K562 (cell line): ENCODE results near the gene RAP2B. TPM values are rescaled to one million over a fixed set of nuclear protein-coding genes. Genes with fewer than 3 reads are reported as not detected.

Experiments
- ATF7 ChIP-seq: fragments of 450-650 bp; IDR thresholded peaks from 2 replicates; pipeline ENCODE4 v1.7.1; 2014; ENCODE audit warnings: mild to moderate bottlenecking, moderate library complexity
- CREB3 ChIP-seq: fragments of 450-650 bp; conservative IDR thresholded peaks from 2 replicates; pipeline ENCODE4 v1.6.1; 2016; ENCODE audit warnings: missing genetic modification characterization, low read depth, mild to moderate bottlenecking, missing compliant biosample characterization, moderate library complexity
- FOXJ2 ChIP-seq: fragments of 200-800 bp; sonication (Bioruptor generic); IDR thresholded peaks from 2 replicates; pipeline ENCODE4 v1.6.1; 2016; ENCODE audit warnings: missing genetic modification characterization, missing compliant biosample characterization
- KLF13 ChIP-seq: fragments of 450-650 bp; IDR thresholded peaks from 2 replicates; pipeline ENCODE4 v1.6.1; 2016; ENCODE audit warnings: missing genetic modification characterization, low read depth, mild to moderate bottlenecking, missing compliant biosample characterization, moderate library complexity, borderline replicate concordance
- L3MBTL2 ChIP-seq: fragments of 450-650 bp; IDR thresholded peaks from 2 replicates; pipeline ENCODE4 v1.6.1; 2016; ENCODE audit warnings: mild to moderate bottlenecking, moderate library complexity
- LCOR ChIP-seq: sonication (generic); formaldehyde crosslinking; IDR thresholded peaks from 2 replicates; pipeline ENCODE4 v1.8.0; 2022; ENCODE audit warnings: mild to moderate bottlenecking, missing genetic modification reagents
- MCM2 ChIP-seq: fragments of 450-650 bp; IDR thresholded peaks from 2 replicates; pipeline ENCODE4 v1.6.1; 2017; ENCODE audit warnings: low read depth, mild to moderate bottlenecking
- MECOM ChIP-seq: fragments of 250-450 bp; sonication (Bioruptor Pico); IDR thresholded peaks from 2 replicates; pipeline ENCODE4 v1.8.0; 2022; ENCODE audit warnings: inconsistent platforms
- NCOR1 ChIP-seq: fragments of 450-650 bp; IDR thresholded peaks from 2 replicates; pipeline ENCODE4 v1.6.1; 2016; ENCODE audit warnings: mild to moderate bottlenecking, moderate library complexity
- RB1 ChIP-seq: fragments of 450-650 bp; IDR thresholded peaks from 2 replicates; pipeline ENCODE4 v1.6.1; 2017; ENCODE audit warnings: low read depth, mild to moderate bottlenecking
- RBM14 ChIP-seq: fragments of 200-400 bp; formaldehyde crosslinking; IDR thresholded peaks from 2 replicates; pipeline ENCODE4 v1.6.1; 2018; ENCODE audit warnings: low read depth, mild to moderate bottlenecking, low read length, moderate library complexity, borderline replicate concordance; ENCODE audit not compliant: insufficient read depth
- RNF219 ChIP-seq: fragments of 250-450 bp; sonication (Bioruptor Pico); IDR thresholded peaks from 2 replicates; pipeline ENCODE4 v1.5.0; 2022; ENCODE audit warnings: mild to moderate bottlenecking
- SMC3 ChIP-seq: conservative IDR thresholded peaks from 2 replicates; pipeline ENCODE4 v1.6.1; 2011; ENCODE audit warnings: low read depth, low read length, improper control_type of control experiment; ENCODE audit not compliant: insufficient read depth
- SNRNP70 ChIP-seq: fragments of 200-400 bp; formaldehyde crosslinking; optimal IDR thresholded peaks from 2 replicates; pipeline ENCODE3; 2017; ENCODE audit warnings: low read depth, low read length
- TARDBP ChIP-seq: fragments of 450-650 bp; IDR thresholded peaks from 2 replicates; pipeline ENCODE4 v1.6.1; 2016
- TCF7L2 ChIP-seq: fragments of 150-350 bp; IDR thresholded peaks from 2 replicates; pipeline ENCODE4 v1.6.1; 2016; ENCODE audit warnings: low read depth, mild to moderate bottlenecking, low read length, moderate library complexity
- TRIM24 ChIP-seq, 2 experiments: fragments of 450-650 bp; IDR thresholded peaks; 2 replicates each; pipeline ENCODE4 v1.6.1; 2016
- TRIM28 ChIP-seq: fragments of 450-650 bp; IDR thresholded peaks from 2 replicates; pipeline ENCODE4 v1.6.1; 2017
- YY1 ChIP-seq, 3 experiments: IDR thresholded peaks; 2 replicates each; pipeline ENCODE4 v1.6.1; 2011; ENCODE audit warnings: low read length in 2 of 3, mild to moderate bottlenecking in 2 of 3, moderate library complexity in 2 of 3, borderline replicate concordance in 1 of 3, control low read depth in 1 of 3, low read depth in 1 of 3; ENCODE audit not compliant: insufficient read depth in 3 of 3, insufficient replicate concordance in 2 of 3, control insufficient read depth in 1 of 3, insufficient read length in 1 of 3; ENCODE audit errors: extremely low read depth in 1 of 3
- ZBTB49 ChIP-seq: sonication (generic); formaldehyde crosslinking; IDR thresholded peaks from 2 replicates; pipeline ENCODE4 v1.8.0; 2022; ENCODE audit warnings: missing genetic modification reagents, mild to moderate bottlenecking, borderline replicate concordance
- ZBTB7A ChIP-seq: IDR thresholded peaks from 2 replicates; pipeline ENCODE4 v1.6.1; 2011; ENCODE audit warnings: low read depth, mild to moderate bottlenecking, low read length, moderate library complexity, borderline replicate concordance; ENCODE audit not compliant: control insufficient read depth
- ZNF12 ChIP-seq: sonication (generic); formaldehyde crosslinking; IDR thresholded peaks from 2 replicates; pipeline ENCODE4 v1.4.0; 2020; ENCODE audit warnings: mild to moderate bottlenecking, missing genetic modification reagents
- ZNF212 ChIP-seq: fragments of 450-650 bp; formaldehyde crosslinking; IDR thresholded peaks from 2 replicates; pipeline ENCODE4 v1.4.0; 2020; ENCODE audit warnings: mild to moderate bottlenecking
- ZNF239 ChIP-seq: fragments of 250-450 bp; sonication (Bioruptor Pico); IDR thresholded peaks from 2 replicates; pipeline ENCODE4 v1.4.0; 2020; ENCODE audit warnings: mild to moderate bottlenecking
- ZNF644 ChIP-seq: fragments of 200-800 bp; sonication (Bioruptor generic); IDR thresholded peaks from 2 replicates; pipeline ENCODE4 v1.6.1; 2016; ENCODE audit warnings: low read depth, missing genetic modification characterization, missing compliant biosample characterization
- polyA plus RNA-seq, 8 experiments: library from polyadenylated mRNA; depleted of rRNA in 4 of 8; stranded (reverse) in 5 of 8; unstranded in 3 of 8; fragments of >200 nt; fragmentation: Nextera tagmentation in 2 of 8; fragmentation: Illumina TruSeq in 1 of 8; extraction: Ambion mirVana in 2 of 8; extraction: Trizol in 1 of 8; gene quantifications; 2 replicates each; pipeline versions ENCODE4 v1.2.1 to v1.2.3, GENCODE V29; 2011 to 2014; ENCODE audit warnings: inconsistent platforms in 1 of 8, missing spikeins in 1 of 8
- total RNA-seq, 7 experiments: library from RNA; depleted of rRNA in 6 of 7; stranded (reverse); fragments of >200 nt in 6 of 7; fragmentation: Illumina TruSeq in 2 of 7; extraction: Trizol in 2 of 7; gene quantifications; 2 replicates each; pipeline versions ENCODE4 v1.2.1 to v1.2.3, GENCODE V29; 2011 to 2021; ENCODE audit warnings: low replicate concordance in 1 of 7

Gene RAP2B
- total and polyA plus RNA-seq, 9 of the 15 experiments (the other 6 are each of a cell fraction or from before 2014, with no cell fraction given), result 9.4 to 31.2 (median 15.8) TPM

GRCh38 chr3:153161138-153161713 is 800 bp upstream of the RAP2B start (continued):
- no peak for TF ChIP-seq ZNF239 (CRISPR knock-in tag)
- no peak for TF ChIP-seq RNF219 (CRISPR knock-in tag)
- TF ChIP-seq RBM14, result no peak
- no peak for TF ChIP-seq RB1
- TF ChIP-seq SNRNP70, result no peak
- TF ChIP-seq ZNF644, result 0 out of 2 replicates have a peak, but pooled peaks have one; percentile 47
- TF ChIP-seq LCOR (CRISPR knock-in tag), result peak; percentile 61; the same call in 1 of the 2 replicates
- no peak for TF ChIP-seq ZNF212 (CRISPR knock-in tag)
- TF ChIP-seq CREB3, result no peak
- TF ChIP-seq NCOR1, result no peak
- TF ChIP-seq SMC3, result no peak
- TF ChIP-seq L3MBTL2, result no peak
- TF ChIP-seq TCF7L2, result no peak
- no peak for TF ChIP-seq ZBTB49 (CRISPR knock-in tag)
- no peak for TF ChIP-seq TARDBP
- no peak for TF ChIP-seq TRIM28
- no peak for TF ChIP-seq KLF13 (tag)
- no peak for TF ChIP-seq TRIM24 (IDR thresholded peaks at IDR 0.05)
- TF ChIP-seq ZNF12, result 0 out of 2 replicates have a peak, but pooled peaks have one; percentile 29
- TF ChIP-seq ZBTB7A, result peak; percentile 98
- peak in 1 of 3 experiments; percentile 4 for TF ChIP-seq YY1 (IDR thresholded peaks at IDR 0.05; ENCODE audit: borderline replicate concordance in 1 of 3, control insufficient read depth in 1 of 3, extremely low read depth in 1 of 3, insufficient read depth in 3 of 3, insufficient read length in 1 of 3, insufficient replicate concordance in 2 of 3, low read depth in 1 of 3, low read length in 2 of 3)
- 0 out of 2 replicates have a peak, but pooled peaks have one; percentile 65 for TF ChIP-seq FOXJ2 (tag)
- no peak for TF ChIP-seq MCM2
- TF ChIP-seq MECOM, result no peak
- TF ChIP-seq ATF7, result 0 out of 2 replicates have a peak, but pooled peaks have one; percentile 14
